Inferior parietal cortex (tissue), 1 donor: ENCODE measurements around the gene NEK6.

Experiments
- DNase-seq: peaks from one replicate; pipeline ENCODE4 v3.0.0-alpha.2; 2016; ENCODE audit errors: extremely low spot score

The NEK6 gene

DNA sequence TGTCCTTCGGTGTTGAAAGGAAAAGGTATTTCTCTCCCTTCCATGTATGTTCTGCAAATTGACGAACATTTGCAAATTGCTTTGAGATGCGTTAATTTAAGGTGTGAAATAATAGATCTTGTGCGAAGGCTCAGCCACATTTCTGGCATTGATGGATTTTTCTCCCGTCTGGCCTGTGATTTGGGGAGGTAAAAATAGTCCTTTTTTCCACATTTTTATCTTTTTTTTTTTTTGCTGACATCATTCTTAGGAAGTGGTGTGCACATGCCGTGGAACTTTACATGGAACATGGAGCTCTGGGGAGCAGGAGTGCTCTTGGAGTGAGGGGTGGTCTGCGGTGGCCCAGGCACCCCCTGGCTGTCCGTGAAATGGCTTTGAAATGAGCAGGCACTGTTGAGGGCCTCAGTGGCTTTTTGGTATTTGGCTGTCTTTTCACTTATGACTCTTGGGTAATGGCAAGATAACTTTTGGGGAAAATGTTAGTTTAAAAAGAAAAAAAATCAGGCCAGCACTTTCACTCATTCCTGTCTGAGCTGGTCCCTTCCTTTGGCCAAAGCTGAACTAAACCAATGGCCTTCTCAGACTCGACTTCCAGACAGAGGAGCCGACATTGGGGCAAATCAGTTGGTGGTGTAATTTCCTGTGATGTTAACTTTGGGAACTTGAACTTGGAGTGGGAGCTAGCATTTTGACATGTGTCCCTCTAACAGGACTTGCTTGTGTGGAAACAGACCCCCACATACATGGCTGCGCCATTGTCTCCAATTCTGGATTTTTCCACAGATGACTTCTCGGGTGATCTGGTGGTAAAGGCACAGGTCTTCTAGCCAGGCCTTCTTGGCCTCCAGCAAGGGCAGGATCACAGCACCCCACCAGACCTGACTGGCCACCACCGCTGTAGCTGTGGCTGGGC, 4.2 kb downstream of the NEK6 start:
- no peak for DNase-seq

DNA sequence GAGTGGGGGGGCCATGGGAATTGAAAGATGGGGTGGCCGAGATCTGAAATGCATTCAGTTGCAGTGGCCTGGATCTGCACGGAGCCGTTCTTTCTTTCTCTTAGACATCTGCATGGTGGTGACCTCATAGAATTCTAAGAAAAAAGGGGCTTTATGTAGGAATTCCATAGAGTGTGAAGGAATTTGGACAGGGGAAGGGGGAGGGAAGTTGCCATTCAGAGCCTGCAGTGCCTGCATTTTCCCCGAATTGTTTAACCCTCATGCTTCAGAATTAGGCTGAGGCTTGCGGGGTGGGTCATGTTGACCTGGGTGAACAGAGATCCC, 4.9 kb downstream of the NEK6 start:
- no peak for DNase-seq

DNA sequence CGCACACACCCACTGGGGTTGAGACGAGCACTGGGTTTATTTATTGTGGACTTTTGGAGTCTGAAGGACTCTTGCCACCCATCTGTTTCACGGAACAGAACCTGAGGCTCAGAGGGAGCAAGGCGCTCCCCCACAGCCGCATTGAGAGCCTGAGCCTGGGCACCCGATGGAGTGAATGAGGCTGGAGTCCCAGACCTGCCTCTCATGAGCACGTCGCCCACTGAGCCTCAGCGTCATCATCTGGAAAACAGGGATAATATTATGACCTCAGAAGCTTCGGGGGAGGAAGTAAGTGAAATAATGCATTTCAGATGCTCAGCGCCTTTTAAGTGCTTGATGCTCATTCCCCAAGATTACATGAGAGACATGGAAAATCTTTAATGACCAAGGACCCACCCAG, 5.5 kb downstream of the NEK6 start:
- no peak for DNase-seq

DNA sequence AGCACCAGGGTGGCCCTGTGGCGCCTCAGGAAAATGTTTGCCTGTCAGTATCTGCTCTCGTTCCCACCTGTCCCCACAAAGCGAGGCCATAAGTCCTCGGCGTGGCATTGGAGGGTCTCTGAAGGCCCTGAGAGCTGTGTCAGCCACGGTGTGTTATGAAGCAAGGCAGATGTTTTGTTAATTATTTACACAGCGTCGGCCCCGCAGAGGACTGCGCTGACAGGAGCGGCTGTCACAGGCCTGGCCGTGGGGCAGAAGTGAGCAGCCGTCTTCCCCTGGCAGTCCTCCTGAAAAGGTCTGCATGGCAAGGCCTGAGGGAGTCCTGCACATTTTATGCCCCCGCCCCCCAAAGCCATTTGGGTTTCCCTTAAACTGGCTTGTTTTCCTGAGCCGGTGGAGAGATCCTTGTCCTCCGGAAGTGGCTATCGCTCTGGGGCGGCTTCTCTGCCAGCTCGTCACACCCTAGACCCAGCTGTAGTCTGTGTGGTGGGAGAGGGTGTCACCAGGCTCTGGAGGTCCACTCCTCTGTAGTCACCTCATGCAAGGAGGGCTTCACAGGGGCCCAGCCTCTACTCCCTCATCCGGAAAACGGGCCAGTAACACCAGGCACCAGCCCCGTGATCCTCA, 6.2 kb downstream of the NEK6 start:
- DNase-seq, result no peak

DNA sequence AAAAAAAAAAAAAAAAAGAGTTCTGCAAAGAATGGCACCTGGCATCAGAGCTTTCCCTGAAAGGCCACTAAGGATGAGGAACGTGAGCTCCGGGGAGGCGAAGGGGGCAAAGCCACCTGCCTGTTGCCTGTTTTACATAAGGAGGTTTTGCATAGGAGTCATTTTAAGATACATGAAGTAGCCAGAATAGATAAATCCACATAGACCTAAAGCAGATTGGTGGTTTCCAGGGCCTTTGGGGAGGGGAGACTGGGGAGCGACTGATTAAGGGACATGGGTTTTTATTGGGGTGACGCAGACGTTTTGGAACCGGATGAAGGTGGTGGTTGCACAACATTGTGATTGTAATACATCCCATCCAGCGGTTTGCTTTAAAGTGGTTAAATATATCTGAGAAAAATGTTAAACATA, 7.1 kb downstream of the NEK6 start:
- DNase-seq, result no peak

DNA sequence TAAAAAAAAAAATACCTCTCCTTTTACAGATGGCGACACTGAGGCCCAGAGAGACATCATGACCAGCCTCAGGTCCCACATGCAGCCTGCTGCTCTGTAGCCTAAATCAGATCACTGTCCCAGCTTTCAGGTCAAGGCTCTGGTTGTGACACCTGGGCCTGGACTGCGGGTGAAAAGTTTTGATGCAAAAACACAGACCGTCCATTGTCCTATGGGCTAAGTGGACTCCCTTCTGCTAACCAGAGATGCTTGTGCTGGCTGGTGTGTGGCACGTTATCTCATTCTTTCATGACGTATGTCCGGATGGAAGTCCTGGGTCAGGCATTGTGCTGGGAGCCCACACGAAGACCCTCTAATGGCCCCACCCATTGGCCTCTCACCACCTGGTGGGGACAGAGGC, 7.8 kb downstream of the NEK6 start:
- no peak for DNase-seq

DNA sequence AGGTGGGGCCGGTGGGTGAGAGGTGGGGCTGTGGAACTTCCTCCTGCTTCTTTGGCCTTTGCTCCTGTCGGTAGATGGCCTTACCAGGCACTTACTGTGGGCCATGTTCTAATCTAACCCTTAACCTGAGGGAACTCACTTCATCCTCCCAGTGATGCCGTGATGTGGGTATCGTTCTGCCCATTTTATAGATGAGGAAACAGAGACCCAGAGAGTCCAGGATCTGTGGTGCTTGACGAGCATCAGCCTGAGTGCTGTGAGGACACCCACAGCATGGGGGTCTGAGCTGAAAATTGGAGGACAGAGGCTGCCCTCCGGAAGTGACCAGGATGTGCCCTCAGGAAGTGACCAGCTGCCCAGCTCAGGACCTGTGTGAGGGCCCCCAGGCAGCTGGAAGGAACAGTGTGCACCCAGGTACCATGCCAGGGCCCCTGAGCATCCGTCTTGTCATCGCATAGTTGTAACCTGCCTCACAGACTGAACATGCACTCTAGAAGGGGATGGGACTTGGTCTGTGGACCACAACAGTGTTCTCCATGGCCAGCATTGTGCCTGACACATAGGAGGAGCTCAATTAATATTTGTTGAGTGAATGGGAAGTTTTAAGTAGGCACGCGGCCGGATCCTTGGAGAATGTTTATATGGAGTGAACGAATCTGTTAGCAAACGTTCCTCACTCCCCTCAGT, 8.5 kb downstream of the NEK6 start:
- no peak for DNase-seq

DNA sequence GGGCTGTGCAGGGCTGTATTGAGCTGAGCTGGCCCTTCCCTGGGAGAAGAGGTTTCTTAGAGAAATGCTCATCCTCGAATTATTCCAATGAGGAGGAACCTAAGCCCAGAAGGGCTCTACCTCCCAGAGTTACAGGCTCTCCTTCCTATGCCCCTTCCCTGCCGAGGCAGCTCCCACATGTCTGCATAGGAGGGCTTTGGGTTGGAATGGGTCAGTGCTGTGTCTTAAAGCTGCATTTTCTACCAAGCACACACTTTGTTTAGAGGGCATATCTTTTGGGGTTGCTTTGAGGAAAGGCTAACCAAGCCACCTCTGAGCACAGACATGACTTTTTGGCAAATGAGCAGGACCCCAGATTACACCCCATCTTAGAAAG, 9.1 kb downstream of the NEK6 start:
- no peak for DNase-seq

DNA sequence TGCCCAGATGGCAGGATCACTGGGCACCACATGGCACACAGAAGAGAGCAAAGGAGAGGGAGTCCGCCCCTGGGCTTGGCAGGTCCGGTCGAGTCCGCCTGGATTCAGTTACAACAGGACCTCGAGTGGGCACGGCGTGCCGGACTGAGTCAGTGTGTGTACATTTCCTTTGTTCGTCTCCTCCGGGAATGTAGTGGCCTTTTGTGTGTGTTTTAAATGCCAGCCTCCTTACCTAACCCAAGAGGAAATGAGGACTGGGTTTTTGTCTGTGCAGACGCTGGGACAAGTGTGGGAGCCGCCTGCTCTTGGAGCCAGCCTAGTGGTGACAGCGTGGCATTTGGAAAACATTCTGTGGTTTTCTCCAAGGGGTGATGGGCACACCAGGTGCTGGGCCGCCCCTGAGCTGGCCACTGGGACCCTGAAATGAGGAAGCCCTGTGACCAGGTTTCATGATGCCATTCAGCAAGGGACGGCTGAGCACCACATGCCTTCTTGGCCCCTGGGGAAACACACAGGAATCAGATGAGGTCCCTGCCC, 9.6 kb downstream of the NEK6 start:
- no peak for DNase-seq

DNA sequence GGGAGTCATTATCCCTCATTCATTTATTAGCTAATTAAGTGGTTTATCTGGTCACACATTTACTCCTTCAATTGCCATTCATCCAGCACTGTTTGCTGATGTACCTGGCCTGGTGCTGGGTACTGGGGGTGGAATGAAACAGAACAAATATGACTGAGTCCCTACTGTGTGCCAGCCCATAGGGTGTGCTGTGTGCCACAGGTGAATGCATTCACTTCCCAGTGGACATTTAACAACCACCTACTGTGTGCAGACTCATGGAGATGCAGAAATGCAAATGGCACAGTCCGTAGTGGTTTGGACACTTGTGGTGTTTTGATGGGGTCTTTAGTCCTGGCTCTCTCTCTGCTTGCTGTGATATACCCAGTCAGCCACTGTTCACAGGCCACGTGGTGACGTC, 10.5 kb downstream of the NEK6 start:
- DNase-seq, result no peak

DNA sequence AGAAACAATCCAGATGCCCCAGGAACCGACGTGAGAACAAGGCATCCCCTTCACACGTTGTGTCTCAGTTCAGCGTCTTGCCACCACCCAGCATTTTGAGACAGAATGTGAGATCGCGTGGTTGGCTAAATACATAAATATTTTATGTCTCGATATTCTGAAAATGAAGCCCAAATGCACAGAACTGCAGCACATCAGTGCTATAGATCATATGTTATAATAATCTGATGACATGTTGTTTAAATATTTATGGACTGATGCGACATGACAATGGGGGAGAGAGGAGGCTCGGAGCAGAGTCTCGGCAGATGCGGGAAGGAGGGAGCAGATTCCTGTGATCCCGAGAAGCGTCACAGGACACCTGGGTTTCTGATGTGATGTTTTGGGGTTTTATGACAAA, 10.9 kb downstream of the NEK6 start:
- no peak for DNase-seq

DNA sequence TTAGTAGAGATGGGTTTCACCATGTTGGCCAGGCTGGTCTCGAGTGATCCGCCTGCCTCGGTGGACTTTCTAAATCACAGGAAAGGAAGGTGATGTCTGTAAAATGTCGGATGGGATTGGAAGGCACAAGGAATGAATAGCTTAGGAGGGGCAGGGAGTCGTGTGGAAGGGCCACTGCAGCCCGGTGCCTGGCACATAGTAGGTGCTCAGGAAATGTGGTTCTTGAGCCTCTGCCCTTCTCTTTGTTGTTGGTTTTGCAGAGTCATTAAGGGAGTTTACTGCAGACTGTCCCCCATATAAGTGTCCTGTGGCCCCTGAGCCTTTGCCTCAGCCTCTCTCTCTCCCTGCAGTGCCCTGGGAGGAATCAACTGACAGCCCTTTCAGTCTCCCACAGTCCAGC, 11.8 kb downstream of the NEK6 start:
- no peak for DNase-seq

DNA sequence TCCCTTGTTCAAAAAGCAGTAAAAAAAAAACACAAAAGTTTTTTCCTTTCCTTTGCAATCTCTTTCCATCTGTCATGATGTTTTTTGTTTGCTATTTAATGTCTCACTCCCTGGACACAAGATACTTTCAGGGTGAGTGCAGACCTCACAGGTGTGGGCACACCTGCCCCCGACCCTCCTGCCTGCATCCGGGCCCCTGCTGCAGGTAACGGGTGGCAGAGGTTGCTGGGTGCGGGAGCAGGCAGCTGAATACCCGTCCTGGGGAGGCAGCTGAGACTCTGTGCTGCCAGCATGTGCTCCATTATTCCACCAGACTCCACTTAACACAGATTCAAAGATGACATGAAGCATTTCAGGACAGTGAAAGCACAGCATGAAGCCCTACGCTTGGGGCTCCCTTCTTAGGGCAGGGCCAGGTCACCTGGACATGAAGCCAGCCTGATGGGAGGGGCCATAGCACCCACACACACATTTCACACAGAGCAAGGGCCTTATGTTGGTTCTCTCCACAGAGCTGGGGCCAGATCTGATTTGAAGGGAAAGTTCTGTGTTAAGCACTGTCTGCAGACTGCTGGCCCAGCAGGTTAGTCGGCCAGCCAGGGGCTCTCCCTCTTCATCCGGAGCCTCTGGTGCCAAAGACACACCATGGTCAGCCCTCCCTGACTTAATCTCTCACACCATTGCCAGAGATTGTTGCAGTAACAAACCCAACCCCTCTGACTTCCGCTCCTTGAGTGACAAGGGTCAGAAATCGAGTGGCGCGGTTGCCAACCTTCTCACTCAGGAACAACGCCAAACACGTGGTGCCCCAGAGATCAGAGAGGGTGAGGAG, 13.0 kb downstream of the NEK6 start:
- DNase-seq, result no peak

DNA sequence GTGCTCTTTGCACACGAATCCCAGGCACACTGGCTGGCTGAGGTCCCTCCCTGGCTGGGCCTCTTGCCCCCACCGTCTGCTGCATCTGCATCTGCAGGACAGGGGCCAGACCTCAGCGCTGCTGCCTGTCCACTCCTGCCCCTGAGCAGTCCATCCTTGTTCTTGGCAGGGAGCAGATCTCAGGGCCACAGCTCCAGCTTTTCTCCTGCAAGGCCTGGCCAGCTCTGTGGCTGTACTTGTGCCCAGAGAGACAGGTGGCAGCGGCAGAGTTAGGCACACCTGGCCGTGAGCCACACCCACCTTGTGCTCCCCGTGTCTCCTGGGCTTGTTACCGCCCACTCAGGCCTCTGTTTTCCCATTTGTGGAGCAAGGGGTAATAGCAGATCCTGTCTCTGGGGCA, 13.9 kb downstream of the NEK6 start:
- DNase-seq, result no peak

DNA sequence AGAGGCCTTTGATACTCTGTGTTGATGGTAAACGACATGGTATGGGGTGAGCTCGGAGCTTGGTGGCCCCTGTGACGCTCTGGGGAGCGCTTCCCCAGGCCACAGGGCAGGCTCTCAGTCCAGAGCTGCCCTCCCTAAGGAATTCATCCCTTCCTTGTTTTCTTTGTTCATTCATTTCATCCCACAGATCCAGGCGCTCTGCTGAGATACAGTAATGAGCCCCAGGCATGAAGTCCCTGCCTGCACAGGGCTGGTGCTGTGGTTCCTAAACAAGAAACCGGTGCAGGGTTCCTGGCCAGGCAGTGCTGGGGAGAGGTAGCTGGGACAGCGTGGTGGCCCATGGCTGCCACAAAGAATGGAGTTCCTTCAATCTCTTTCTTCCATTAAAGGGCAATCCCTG, 14.4 kb downstream of the NEK6 start:
- no peak for DNase-seq

DNA sequence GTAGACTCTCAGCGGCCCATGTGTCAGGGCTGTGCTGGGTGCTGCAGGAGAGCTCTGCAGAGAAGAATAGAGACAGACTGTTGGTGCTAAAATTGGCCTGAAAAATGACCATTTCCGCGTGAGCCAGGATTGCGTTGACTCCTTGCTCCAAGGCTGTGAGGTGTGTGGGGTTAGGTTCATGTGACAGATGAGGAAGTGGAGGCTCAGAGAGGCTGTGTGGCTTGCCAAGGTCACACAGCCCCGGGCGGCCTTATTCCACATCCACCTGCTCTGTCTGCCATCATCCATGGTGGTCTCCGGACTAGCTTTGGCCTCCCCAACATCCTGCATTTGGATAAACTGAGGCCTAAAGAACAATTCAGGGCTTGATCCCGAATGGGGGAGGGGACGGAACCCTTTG, 15.2 kb downstream of the NEK6 start:
- no peak for DNase-seq

DNA sequence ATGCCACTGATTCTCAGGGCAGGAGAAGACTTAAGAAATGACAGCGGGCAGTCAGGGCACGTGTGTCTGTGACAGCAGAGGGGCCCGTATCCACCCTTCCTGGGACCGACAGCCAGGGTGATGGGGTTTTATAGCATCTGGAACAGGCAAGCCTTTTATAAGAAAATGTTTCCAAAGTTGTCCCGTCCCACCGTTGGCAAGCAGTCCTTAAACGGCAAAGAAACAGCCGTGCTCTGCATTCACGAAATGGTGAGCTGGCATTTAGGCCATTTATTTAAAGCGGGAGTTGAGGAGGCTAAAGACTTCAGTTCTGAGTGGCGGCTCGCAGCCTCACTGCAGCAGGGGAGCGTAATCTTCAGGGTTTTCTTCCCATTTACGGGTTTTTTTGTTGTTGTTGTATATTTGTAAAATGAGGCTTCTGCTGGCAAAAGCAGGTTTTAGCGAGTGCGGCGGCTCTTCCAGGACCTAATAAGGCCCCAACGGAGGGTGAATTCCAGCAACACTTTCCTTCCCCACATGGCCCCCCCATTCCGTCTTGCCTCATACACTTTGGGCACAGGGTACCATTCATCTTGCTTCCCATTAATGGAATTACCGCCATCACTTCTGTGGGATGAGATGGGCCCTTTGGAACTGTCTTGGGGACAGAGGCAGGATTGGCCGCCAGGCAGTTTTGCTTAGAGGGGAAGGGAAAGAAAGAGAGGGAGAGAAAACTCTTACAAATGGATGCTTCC, 15.8 kb downstream of the NEK6 start:
- no peak for DNase-seq

DNA sequence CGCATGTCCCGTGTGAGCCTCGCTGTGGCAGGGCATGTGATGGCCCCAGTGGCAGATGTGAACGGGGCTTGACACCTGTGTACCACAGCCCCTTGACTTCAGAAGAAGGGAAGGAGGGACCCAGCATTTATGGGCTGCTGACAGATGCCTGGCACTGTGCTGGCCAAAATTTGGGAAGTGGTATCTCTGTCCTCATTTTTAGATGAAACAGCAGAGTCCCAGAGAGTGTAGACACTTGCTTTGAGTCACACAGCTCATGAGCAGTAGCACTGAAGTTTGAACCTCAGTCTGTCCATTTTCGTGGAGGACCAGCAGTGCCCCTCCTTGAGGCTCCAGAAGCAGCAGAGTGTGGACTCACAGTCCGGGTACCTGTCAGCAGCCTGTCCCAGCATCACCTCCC, 16.5 kb downstream of the NEK6 start:
- DNase-seq, result no peak

DNA sequence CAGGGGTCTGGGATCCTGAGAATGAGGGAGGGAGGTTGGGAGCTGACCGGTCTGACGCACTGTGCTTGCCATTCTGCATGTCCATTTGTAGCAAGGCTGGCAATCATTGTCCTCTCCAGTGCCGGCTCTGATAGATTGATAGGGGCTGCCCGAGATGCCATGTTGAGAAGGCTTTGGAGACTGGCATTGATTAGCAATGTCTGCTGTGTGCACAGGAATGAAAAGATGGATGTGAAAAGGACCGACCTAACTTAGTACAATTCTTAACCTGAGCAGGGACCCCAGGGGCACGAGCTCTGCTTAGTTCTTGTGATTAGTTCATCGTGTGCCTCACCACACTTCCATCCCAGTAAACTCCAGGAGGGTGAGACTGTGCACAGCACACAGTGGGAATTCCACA, 17.0 kb downstream of the NEK6 start:
- no peak for DNase-seq

DNA sequence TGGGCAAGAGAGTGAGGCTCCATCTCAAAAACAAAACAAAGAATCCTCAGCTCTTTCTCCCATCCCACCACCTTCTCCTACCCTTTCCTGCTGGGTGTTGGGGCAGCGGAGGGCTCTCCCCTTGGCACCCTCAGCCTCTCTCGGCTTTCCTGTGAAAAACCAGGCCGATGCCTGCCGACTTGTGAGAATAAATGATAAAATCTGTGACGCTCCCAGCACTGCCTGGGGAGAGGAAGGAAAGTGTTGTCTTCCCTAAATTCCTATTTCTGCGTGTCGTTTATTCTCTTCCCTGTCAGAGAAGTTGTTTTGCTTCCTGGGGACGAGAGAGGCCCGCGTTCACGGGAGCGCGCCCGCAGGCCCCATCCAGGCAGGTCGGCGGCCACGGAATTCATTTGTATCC, 19.7 kb downstream of the NEK6 start:
- DNase-seq, result no peak

DNA sequence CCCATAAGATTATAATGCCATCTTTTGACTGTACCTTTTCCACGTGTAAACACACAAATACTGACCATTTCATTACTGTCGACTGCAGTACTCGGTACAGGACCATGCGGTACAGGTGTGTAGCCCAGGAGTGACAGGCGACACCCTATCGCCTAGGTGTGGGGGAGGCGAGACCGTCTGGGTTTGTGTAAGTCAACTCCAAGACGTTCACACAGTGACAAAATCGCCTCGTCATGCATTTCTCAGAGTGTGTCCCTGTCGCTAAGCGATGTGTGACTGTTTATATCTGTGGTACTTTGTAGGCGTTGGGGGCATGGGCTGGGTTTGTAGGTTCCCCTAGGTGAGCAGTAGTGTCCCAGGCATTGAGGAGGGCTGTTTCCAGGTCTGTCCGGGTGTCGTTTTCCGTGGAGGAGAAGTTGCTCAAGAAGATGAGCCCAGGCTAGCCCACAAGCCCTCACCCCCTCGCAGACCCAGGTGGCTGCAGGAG, 20.3 kb downstream of the NEK6 start:
- DNase-seq, result no peak
